Esophagus muscularis mucosa (tissue), 4 donors: ENCODE results near the gene PACSIN1. TPM values are rescaled to one million over a fixed set of nuclear protein-coding genes. Genes with fewer than 3 reads are reported as not detected.

Source experiments
- DNase-seq: peaks from one replicate; pipeline ENCODE4 v3.0.0-alpha.2; 2017; ENCODE audit errors: extremely low spot score
- H3K27ac ChIP-seq, 4 donors: fragments of 200-600 bp; sonication (generic); replicated peaks in 1 of 4; 1 replicate in 3 of 4; 2 replicates in 1 of 4; pipeline ENCODE4 v1.5.1; 2016 to 2019; ENCODE audit warnings: mild to moderate bottlenecking in 1 of 4
- H3K27me3 ChIP-seq, 4 donors: fragments of 200-600 bp; sonication (generic); one replicate each; pipeline versions ENCODE4 v1.5.1 to v1.6.0; 2016 to 2019
- H3K36me3 ChIP-seq, 4 donors: fragments of 200-600 bp; sonication (generic); one replicate each; pipeline ENCODE4 v1.5.1; 2016 to 2019
- H3K4me1 ChIP-seq, 4 donors: fragments of 200-600 bp; sonication (generic); one replicate each; pipeline ENCODE4 v1.5.1; 2016 to 2019
- H3K4me3 ChIP-seq, 4 donors: fragments of 200-600 bp; sonication (generic); 1 replicate in 2 of 4; 2 replicates in 2 of 4; pipeline ENCODE4 v1.5.1; 2016 to 2019; ENCODE audit warnings: mild to moderate bottlenecking in 4 of 4, moderate library complexity in 1 of 4
- H3K9me3 ChIP-seq, 4 donors: fragments of 200-600 bp; sonication (generic); 1 replicate in 3 of 4; 2 replicates in 1 of 4; pipeline ENCODE4 v1.5.1; 2016 to 2019
- CTCF ChIP-seq, 3 experiments: fragments of 200-600 bp in 2 of 3; fragments of 450-650 bp in 1 of 3; sonication (generic) in 2 of 3; IDR thresholded peaks; one replicate each; pipeline ENCODE4 v1.5.1; 2017 to 2019; ENCODE audit warnings: antibody characterized with exemption in 3 of 3, mild to moderate bottlenecking in 2 of 3, moderate library complexity in 1 of 3
- EP300 ChIP-seq: sonication (generic); formaldehyde crosslinking; IDR thresholded peaks from one replicate; pipeline ENCODE4 v1.6.1; 2017; ENCODE audit warnings: antibody characterized with exemption
- POLR2A ChIP-seq: fragments of 450-650 bp; IDR thresholded peaks from one replicate; pipeline ENCODE4 v1.6.1; 2017; ENCODE audit warnings: antibody characterized with exemption, moderate library complexity, mild to moderate bottlenecking, low read depth
- POLR2AphosphoS5 ChIP-seq, 2 donors: sonication (generic); formaldehyde crosslinking; IDR thresholded peaks; one replicate each; pipeline ENCODE4 v1.6.1; 2017; ENCODE audit warnings: antibody characterized with exemption in 2 of 2
- WGBS: methylation state at CpG from one replicate; pipeline ENCODE4 v1.1.5; 2018; 5-methylcytosine and 5-hydroxymethylcytosine counted together
- intact Hi-C: fragments of 100-400 bp; cut with DNase I; formaldehyde crosslinking; loops from one replicate; pipeline ENCODE4 v1.15.1; 2023
- total RNA-seq, 4 donors: library from RNA; depleted of rRNA; stranded (reverse); fragments of >200 nt; gene quantifications; one replicate each; pipeline versions ENCODE4 v1.1.0 to v1.2.1, GENCODE V29; 2016

PACSIN1 gene
- total RNA-seq, 4 donors from 2014 or later = 0.42 to 2.3 (median 1.7) TPM

DNA sequence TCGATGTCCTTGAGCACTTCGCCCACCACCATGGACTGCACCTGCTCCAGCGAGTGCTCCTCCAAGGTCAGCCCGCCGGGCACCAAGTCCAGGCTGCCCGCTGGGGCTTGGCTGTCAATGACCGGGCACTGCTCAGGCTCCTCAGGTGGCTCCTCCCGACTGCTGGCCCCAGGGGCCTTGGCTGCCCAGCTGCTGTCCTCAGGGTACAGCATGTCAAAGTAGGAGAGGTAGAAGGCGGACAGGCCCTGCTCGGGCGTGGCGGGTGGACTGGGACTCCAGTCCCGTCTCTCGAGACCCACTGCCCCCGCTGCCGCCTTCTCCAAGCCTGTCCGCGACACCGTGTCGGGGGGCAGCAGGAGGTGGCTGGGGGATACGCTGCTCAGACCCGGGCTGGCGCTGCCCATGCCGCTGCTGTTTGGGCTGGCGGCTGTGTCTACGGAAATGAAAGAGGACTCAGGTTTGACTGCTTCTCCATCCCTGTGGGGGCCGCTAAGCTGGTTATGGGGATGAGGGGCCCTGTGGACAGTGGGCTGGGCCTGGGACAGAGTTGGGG, 78.3 kb downstream of the PACSIN1 start:
- no peak for DNase-seq
- TF ChIP-seq EP300 (no peak), POLR2AphosphoS5 (IDR thresholded peaks at IDR 0.05) (no peak), POLR2A (no peak), CTCF (IDR thresholded peaks at IDR 0.05) (no peak)
- peaks cover 6 to 13% (median 13%) of the 10 kb centered on the region in 4 donors for H3K4me1 ChIP-seq
- H3K27ac ChIP-seq = no peak overlapping the region
- no peaks in the 10 kb centered on the region for H3K9me3 ChIP-seq
- no peaks in the 10 kb centered on the region for H3K27me3 ChIP-seq
- intact Hi-C loops = no loop called here
- no peaks in the 10 kb centered on the region for H3K36me3 ChIP-seq
- WGBS = 88% methylated on average over 8 of the region's 27 CpGs
- H3K4me3 ChIP-seq = no peak overlapping the region

GRCh38 chr6:34544776-34545471, 79.0 kb downstream of the PACSIN1 start:
- WGBS = 78% methylated on average over 13 of the region's 13 CpGs
- Histone ChIP-seq H3K4me3 (no peak overlapping the region), H3K4me1 (peaks cover 6 to 13% (median 13%) of the 10 kb centered on the region in 4 donors), H3K9me3 (no peaks in the 10 kb centered on the region), H3K27me3 (no peaks in the 10 kb centered on the region), H3K27ac (no peak overlapping the region), H3K36me3 (no peaks in the 10 kb centered on the region)
- TF ChIP-seq POLR2A = no peak
- DNase-seq = no peak
- intact Hi-C loops = no loop called here

DNA sequence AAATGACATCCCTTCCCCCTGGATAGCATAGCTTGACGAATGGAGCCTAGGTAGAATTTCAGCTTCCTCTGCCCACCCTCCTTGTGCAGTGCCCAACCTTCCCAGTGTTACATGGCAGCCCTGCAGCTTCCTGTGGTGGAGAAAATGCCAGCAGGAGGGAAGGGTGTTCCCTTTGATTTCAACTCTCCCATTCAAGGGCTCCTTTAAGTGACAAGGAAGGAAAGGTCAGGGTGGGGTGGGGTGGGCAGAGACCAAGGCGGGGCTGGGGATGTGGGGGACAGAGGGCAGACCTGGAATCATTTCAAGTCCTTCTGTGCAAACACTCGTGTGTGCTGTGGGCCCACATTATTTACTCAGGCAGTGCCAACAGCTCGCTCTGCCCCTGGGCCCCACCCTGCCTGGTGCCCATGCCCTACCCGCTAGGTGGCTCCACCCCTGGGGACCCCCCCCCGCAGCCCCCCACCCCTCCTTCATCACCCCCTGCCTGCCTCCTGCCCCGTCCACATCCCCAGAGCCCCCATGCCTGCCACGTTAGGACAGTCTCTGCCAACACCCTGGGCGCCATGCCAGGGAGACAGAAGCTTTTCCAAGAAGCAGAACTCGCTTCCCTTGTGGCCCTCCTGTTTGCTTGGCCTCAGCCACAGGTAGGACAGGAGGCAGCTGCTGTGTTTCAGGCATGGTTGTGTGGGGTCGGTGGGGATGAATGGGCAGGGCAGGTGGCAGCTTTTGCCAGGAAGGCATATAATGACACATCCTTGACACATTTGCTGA, 80.9 kb downstream of the PACSIN1 start:
- H3K36me3 ChIP-seq = no peaks in the 10 kb centered on the region
- H3K27ac ChIP-seq = no peak overlapping the region
- no peak for TF ChIP-seq EP300
- TF ChIP-seq CTCF (IDR thresholded peaks at IDR 0.05) = no peak
- H3K4me1 ChIP-seq = peaks cover 6 to 13% (median 13%) of the 10 kb centered on the region in 4 donors
- no peaks in the 10 kb centered on the region for H3K9me3 ChIP-seq
- intact Hi-C loops = no loop called here
- H3K27me3 ChIP-seq = no peaks in the 10 kb centered on the region
- no peak overlapping the region for H3K4me3 ChIP-seq
- no peak for DNase-seq
- WGBS = 25% methylated on average over 2 of the region's 11 CpGs

DNA sequence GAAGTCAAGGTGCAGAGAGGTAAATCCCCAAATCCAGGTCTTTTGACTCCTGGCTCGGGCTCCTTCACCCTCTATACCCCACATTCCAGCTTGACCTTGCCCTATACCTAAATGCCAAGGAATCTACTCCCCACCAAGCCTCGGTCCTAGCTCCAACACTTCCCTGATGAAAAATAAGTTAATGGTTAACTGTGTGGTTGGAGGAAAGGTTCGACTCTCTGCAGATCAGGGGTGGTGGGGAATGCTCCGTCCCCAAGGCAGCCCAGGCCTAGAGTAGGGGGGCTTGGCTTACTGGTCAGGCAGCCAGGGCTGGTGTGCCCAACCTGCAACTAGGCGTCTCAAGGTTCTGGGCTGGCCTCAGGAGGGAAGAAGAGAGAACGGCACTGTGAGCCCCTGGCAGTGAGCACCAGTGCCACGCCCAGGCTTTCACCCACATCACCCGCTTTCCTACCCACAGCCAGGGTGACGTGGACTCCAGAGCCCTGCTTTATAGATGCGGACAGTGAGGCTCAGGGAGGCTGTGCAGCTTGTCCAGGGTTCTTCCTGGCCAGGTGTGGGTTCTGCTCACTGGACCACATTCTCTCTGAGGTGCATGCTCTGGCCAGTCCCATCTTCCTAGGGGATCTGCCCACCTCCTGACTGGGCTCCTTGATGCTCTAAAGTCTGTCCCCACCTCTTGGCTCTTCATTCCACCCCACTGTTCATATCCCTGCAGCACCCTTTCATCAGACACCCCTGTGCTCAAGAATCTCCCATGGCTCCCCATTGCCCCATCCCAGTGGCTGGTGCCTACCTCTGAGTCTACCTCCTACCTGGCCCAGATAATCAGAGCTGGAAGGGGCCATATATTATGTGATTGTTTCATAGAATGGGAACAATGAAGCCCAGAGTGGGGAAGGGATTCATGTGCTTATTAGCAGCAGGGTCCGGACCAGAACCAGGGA, 82.1 kb downstream of the PACSIN1 start:
- Histone ChIP-seq H3K27ac (no peak overlapping the region), H3K9me3 (no peaks in the 10 kb centered on the region), H3K4me1 (peaks cover 6 to 13% (median 13%) of the 10 kb centered on the region in 4 donors), H3K27me3 (no peaks in the 10 kb centered on the region), H3K4me3 (no peak overlapping the region), H3K36me3 (no peaks in the 10 kb centered on the region)
- DNase-seq = no peak
- whole genome bisulfite sequencing = 88% methylated on average over 10 of the region's 11 CpGs
- TF ChIP-seq POLR2A (no peak), CTCF (IDR thresholded peaks at IDR 0.05) (no peak), POLR2AphosphoS5 (IDR thresholded peaks at IDR 0.05) (no peak), EP300 (no peak)
- intact Hi-C loops = no loop called here
